HG02642 (cell line): ENCODE results near the gene ABHD18.
"Not testable (repeated sequence)": the region's sequence is repeated elsewhere in the genome, so short reads cannot be mapped to it uniquely, and the experiment has no call there.

ENCODE experiments used
- ATAC-seq: cut with Tn5 transposase; IDR thresholded peaks from one replicate; pipeline ENCODE4 v1.9.1; 2021; ENCODE audit warnings: mild to moderate bottlenecking; ENCODE audit not compliant: unreplicated experiment, poor library complexity

Gene ABHD18

DNA sequence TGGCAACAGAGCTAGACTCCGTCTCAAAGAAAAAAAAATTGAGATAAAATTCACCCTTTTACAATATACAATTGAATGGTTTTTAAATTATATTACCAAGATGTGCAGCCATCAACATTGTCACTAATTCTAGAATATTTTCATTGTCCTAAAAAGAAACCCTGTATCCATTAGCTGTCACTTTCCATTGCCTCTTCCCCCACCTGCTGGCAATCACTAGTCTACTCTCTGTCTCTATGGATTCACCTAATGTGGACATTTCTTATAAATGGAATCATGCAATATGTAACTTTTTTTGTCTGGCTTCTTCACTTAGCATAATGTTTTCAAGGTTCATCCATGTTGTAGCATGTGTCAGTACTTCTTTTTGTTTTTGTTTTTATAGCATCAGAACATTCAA is 20.8 kb downstream of the ABHD18 start:
- ATAC-seq = no peak

DNA sequence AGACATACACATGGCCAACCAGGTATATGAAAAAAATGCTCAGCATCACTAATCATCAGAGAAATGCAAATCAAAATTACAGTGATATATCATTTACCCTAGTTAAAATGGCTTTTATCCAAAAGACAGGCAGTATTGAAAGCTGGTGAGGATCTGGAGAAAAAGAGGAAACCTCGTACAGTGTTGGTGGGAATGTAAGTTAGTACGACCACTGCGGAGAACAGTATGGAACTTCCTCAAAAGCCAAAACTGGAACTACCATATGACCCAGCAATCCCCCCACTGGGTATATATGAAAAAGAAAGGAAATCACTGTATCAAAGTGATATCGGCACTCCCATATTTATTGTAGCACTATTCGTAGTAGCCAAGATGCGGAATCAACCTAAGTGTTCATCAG is 23.4 kb downstream of the ABHD18 start:
- no peak for ATAC-seq

DNA sequence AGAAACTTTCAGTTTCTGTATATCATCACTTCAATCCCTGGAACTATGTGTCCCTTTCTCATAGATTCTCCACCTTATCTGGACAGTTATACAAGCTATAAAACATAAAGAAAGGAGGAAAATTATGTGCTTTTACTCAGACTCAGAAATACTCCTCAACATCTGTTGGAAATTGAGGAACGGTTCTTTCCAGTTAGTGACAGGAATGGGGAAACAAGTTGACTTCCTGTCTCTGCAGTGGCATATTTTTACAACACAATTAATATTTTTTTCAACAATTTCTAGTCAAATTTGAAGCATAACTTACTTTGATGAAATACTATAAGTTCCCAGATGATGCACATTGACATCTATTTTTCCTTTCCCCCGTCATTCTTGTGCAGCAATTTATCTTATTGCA is 27.9 kb downstream of the ABHD18 start:
- no peak for ATAC-seq

DNA sequence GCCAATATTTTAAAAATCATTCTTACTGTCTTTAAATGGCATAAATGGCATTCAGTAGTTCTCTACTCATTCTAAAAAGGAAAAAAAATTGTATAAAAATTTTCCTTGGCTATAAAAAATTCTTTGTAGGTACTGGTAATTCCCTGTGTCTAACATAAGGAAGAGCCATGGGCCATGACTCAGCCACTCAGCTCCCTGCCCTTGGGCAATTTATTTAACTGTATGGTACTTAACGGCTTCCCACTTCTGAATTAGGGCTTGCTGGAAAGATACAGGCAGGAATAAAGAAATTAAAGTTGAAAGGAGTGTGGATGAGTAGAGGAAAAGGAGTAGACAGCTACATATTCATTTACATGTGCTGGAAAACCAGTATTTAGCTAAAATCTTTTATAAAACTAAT is 30.6 kb downstream of the ABHD18 start:
- no peak for ATAC-seq

DNA sequence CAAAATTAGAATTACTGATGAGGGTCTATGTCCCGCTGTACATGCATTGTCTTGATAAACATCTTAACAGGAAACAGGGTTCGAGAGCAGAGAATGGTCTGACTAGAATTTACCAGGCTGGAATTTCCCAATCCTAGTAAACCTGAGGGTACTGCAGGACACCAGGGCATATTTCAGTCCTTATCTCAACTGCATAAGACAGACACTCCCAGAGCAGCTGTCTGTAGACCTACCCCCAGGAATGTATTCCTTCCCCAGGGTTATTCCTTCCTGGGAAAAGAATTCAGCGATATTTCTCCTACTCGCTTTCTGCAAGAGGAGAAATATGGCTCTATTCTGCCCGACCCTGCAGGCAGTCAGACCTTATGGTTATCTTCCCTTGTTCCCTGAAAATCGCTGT is 31.3 kb downstream of the ABHD18 start:
- ATAC-seq = not testable (repeated sequence)

DNA sequence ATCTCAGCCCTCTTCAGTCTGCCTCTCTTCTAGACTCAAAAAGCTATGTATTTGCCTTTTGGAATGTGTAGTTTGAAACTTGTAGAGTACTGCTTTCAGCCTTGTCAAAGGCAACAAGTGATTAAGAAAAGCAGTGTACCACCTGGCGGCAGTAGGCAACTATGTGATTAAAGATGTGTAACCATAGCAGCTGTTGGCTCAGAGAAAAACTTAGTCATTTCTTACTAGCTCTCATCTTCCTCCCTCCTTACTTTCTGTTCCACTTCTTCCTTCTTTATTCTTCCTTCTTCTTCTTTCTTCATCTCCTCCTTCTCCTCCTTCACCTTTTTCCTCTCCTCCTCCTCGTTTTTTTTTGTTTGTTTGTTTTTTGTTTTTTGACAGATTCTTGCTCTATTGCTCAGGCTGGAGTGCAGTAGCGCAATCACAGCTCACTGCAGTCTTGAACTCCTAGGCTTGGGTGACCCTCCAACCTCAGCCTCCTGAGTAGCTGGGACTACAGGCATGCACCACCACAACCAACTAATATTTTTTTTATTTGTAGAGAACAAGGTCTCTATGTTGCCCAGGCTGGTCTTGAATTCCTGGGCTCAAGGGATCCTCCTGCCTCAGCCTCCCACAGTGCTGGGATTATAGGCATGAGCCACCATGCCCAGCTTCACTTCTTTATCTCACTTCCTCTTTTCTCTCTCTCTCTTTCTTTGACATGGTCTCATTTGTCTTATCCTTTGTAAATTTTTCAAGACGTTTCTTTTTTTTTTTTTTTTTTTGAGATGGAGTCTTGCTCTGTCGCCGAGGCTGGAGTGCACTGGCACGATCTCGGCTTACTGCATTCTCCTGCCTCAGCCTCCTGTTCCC is 32.6 kb downstream of the ABHD18 start:
- ATAC-seq = peak; percentile 98

DNA sequence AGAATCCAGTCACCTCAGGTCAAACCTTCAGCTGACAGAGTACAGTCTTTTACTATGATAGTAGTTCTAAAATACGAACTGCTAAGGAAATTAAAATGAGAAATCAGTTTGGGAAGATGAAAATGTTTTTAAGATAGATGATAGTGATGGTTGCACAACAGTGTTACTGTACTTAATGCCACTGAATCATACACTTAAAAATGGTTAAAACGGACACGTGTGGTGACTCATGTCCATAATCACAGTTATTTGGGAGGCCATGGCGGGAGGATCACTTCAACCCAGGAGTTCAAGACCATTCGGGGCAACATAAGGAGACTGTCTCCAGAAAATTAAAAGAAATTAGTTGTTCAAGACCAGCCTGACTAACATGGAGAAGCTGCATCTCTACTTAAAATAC is 41.4 kb downstream of the ABHD18 start:
- ATAC-seq = no peak

DNA sequence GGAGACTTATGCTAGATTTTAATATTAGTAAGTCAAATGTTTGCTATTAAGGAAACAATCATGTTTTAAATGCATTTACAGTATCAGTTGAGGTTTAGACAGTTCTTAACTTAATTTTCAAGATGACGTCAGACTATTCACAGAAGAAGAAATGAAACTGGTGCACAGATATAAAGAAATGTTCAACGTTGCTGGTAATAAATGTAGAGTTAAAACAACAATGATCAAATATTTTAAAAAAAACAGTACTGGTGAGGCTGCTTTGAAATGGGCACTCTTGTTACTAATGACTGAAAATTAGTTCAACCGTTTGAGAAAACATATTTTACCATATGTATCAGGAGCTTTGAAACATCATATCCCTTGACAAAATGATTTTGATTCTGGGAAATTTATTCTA is 44.2 kb downstream of the ABHD18 start:
- no peak for ATAC-seq

DNA sequence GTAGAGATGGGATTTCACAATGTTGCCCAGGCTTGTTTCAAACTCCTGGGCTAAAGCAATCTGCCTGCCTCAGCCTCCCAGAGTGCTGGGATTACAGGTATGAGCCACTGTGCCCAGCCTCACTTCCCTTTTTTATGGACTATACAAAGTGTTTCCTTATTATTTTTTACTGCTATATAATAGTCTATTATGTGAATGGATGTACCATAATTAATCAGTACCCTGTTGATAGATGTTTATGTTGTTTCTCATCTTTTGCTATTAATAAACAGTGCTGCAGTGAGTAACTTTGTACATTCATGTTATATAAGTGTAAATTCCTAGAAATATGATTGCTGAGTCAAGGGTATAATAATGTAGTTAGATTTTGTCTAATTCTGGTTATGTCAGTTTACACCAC is 60.1 kb downstream of the ABHD18 start:
- ATAC-seq = no peak

DNA sequence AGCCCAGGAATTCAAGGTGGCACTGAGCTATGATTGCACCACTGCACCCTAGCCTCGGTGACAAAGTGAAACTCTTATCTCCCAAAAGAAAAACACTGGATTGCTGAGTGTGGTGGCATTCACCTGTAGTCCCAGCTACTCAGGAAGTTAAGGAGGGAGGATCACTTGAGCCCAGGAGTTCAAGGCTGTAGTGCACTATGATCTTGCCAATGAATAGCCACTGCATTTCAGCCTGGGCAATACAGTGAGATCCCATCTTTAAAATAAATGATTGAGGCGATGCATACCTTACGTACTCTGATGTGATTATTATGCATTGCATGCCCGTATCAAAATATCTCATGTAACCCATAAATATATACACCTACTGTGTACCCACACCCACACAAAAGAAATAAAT is 64.7 kb downstream of the ABHD18 start:
- ATAC-seq = no peak

DNA sequence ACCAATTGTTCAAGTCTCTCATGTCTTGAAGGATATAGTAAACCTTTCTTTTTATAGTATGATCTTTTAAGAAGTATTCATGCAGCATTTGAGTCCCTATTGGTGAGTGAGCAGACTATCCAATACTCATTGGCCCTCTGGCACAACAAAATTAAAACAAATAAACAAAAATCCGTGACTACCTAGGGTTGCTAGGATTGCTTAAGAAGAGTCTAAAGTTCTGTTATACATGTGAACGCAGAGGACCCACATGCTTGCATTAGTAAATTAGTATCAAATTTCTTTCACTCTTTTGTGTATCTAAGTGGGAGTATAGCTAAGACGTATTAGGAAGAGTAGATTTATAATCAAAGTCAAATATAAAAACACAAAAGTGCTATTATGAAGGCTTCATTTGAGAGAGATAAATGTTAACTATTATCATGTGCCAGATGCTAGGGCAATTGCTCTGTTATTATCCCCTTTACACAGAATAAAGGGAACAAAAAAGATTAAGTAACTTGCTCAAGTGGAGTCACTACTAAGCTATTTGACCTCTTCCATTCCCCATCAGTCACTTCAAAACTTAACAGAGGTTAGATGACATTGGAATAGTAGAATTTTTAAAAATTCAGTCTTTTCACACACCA is 66.7 kb downstream of the ABHD18 start:
- no peak for ATAC-seq

DNA sequence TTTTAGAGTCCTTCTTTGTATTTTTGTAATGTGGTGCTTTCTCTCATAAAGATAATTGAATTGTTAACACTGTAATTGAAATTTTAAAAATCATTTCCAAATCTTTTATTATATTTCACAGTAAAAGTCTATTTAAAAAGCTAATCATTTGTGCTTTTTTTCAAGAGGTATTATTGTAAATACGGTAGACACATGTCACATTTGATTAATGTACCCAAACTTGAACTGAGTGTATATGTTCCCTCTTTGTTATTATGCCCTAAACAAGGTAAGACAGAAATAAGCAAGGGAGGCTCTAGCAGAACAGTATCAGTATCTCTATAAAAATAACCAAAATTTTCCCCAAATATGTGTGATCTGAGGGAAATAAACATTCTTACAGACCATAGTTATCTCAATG is 74.4 kb downstream of the ABHD18 start:
- no peak for ATAC-seq

DNA sequence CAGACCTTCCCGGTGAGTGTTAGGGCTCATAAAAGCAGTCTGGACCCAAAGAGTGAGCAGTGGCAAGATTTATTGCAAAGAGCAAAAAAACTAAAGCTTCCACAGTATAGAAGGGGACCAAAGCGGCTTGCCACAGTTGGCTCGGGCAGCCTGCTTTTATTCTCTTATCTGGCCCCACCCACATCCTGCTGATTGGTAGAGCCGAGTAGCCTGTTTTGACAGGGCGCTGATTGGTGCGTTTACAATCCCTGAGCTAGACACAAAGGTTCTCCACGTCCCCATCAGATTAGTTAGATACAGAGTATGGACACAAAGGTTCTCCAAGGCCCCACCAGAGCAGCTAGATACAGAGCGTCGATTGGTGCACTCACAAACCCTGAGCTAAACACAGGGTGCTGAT is 81.8 kb downstream of the ABHD18 start:
- not testable (repeated sequence) for ATAC-seq

DNA sequence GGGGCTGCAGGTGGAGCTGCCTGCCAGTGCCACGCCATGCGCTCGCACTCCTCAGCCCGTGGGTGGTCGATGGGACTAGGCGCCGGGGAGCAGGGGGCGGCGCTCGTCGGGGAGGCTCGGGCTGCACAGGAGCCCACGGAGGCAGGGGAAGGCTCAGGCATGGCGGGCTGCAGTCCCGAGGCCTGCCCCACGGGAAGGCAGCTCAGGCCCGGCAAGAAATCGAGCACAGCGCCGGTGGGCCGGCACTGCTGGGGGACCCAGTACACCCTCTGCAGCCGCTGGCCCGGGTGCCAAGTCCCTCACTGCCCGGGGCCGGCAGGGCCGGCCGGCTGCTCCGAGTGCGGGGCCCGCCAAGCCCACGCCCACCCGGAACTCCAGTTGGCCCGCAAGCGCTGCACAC is 82.3 kb downstream of the ABHD18 start:
- ATAC-seq = not testable (repeated sequence)

DNA sequence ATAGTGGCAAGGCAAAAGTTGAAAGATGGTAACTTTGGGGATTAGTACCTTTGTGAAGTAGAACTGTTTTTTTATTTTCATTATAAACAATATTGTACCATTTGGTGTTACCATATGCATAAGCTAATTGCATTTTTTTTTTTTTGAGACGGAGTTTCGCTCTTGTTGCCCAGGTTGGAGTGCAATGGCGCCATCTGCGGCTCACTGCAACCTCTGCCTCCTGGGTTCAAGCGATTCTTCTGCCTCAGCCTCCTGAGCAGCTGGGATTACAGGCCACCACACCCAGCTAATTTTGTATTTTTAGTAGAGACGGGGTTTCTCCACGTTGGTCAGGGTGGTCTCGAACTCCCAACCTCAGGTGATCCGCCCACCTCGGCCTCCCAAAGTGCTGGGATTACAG is 86.0 kb downstream of the ABHD18 start:
- ATAC-seq = not testable (repeated sequence)

DNA sequence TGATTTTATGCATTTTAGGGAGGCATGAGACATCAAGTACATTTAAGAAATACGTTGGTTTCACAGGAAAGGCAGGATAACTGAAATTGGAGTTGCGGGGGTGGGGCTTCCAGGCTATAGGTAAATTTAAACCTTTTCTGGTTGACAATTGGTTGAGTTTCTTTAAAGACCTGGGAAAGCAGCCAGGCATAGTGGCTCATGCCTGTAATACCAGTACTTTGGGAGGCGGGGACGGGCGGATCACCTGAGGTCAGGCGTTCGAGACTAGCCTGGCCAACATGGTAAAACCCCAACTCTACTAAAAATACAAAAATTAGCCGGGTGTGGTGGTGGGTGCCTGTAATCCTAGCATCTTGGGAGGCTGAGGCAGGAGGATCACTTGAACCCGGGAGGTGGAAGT is 89.7 kb downstream of the ABHD18 start:
- ATAC-seq = not testable (repeated sequence)

DNA sequence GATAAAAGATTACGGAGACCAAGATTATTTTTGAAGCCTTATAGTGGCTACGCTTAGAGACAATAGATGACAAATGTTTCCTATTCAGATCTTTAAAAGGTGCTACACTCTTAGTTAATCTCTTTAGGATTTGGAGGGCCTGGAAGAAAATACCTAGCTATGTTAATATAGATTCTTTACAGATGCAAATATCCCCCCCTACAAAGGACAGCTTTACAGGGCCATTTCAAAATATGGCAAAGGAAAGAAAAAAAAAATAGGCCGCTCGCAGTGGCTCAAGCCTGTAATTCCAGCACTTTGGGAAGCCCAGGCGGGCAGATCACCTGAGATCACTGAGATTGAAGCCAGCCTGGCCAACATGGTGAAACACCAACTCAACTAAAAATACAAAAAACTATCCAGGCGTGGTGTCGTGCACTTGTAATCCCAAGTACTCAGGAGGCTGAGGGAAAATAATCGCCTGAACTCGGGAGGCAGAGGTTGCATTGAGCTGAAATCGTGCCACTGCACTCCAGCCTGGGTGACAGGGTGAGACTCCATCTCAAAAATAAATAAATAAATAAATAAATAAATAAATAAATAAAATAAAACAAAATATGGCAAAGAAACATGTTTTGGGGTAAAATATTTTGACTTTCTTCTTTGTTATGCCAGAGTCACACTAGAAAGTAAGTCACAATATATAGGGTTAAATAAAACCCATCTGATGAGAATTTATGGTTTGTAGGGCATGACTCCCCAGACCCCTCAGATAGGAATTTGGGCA is 90.4 kb downstream of the ABHD18 start:
- ATAC-seq = not testable (repeated sequence)

DNA sequence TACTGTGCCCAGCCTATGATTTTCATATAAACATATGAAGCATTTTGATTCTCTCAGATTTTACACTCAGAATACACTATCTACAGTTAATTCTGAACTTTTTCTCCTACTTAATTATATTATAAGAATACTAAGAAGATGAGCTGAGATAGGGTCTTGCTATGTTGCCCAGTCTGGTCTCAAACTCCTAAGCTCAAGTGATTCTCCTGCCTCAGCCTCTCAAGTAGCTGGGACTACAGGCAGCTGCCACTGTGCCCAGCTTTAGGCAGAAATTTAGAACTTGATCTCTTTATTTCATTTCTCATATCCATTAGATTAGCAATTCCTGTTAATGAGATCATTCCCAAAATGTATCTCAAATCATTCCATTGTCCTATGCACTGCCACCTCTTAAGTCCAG is 91.2 kb downstream of the ABHD18 start:
- ATAC-seq = no peak

DNA sequence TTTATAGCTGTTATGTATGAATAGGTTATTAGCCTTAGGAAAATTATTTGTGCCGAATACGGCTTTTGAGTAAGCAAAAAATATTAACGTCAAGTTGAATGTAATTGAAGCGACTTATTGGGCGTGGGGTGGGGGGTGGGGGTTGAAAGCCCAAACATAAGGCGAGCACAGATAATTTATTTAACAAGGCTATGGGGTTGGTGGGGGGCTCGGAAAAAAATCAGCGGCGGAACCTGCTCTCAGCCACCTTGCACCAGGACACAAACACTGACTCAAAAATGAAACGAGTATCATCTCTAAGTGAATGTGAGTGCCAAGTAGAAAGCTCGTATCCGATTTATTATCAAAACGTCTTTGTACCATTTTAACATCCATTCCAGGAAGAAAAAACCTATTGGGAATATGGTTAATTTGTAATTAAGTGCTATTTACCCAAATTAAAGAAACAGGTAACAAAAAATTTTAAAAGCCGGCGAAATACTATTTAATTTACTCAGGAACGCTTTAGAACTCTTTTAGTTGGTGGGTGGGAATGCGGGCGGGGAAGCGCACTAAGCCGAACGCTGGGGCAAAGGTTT is 95.0 kb downstream of the ABHD18 start:
- ATAC-seq = no peak

DNA sequence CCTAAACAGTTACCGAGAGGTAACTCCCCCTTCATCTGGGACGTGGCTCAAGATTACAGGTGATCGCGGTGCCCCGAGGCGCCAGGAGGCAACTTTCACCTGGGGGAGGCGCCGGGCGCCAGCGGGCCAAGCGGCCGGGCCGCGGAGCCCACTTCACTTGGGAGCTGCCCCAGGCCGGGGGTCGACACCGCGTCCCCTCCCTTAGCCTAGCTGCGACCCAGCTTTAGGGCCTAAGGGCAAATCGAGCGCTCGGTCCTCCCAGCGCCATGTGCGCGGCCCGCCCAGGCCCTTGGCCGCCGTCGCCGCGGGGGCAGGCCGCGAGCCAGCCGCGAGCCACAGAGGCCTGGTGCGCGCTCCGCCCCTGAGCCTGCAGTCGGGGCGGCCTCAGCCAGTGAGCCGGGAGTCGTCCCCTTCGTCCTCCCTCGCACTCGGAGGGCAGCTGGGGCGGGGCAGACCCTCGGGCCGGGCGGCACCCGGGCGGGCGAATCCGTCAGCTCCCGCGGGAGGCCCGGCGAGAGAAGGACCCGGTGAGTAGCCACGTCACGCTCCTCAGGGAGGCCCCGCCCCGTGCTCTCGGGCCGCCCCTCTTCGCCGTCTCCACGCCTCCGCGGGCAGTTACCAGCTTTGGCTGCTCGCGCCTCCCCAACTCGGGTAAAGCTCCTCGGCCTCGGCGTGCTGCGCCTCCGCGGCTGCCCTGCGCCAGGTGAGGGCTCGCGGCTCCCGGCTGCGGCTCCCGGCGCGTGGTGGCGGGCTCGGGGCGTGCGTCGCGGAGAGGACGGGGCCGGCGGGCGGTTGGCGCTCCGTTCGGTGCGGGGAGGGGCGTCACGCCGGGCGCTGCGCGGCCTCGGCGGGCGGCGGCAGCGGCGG is 95.7 kb downstream of the ABHD18 start, which contains the start of gene LARP1B:
TSS of gene LARP1B (plus strand) at position 614 of the 867 bp plus-strand sequence. CDS start 13,640 bp downstream, outside the sequence.
- peak; percentile 90 for ATAC-seq
